ENCODE measurements around the gene PLD4.

PLD4 gene

GRCh38 chr14:104924421-104925213 lies at the start of gene PLD4:
TSS of gene PLD4 (plus strand) at chr14:104924879. CDS start at chr14:104927141, 2,262 bp downstream.
- H3K27ac ChIP-seq: no peak within 1 kb of the TSS
- no peak for TF ChIP-seq CTCF (conservative IDR thresholded peaks at IDR 0.05)

GRCh38 chr14:104875412-104875751 lies 49.3 kb upstream of the PLD4 start:
- no peak overlapping the region for H3K27ac ChIP-seq
- no peak for TF ChIP-seq CTCF (conservative IDR thresholded peaks at IDR 0.05)

- no peak for TF ChIP-seq CTCF (conservative IDR thresholded peaks at IDR 0.05)
- no peak overlapping the region for H3K27ac ChIP-seq
Observed at GRCh38 chr14:104875811-104876210, 48.9 kb upstream of the PLD4 start.

GRCh38 chr14:104876251-104876699 lies 48.4 kb upstream of the PLD4 start:
- no peak overlapping the region for H3K27ac ChIP-seq
- TF ChIP-seq CTCF (conservative IDR thresholded peaks at IDR 0.05): no peak

- no peak overlapping the region for H3K27ac ChIP-seq
- TF ChIP-seq CTCF (conservative IDR thresholded peaks at IDR 0.05): no peak
Observed at GRCh38 chr14:104877066-104877805, 47.4 kb upstream of the PLD4 start.

- no peak overlapping the region for H3K27ac ChIP-seq
- no peak for TF ChIP-seq CTCF (conservative IDR thresholded peaks at IDR 0.05)
Observed at GRCh38 chr14:104877806-104878550, 46.7 kb upstream of the PLD4 start.

- no peak overlapping the region for H3K27ac ChIP-seq
- no peak for TF ChIP-seq CTCF (conservative IDR thresholded peaks at IDR 0.05)
Observed at GRCh38 chr14:104878582-104878981, 46.1 kb upstream of the PLD4 start.

Data from VCaP (cell line).